Breast epithelium (tissue), 3 donors: ENCODE measurements around the gene VPS41.

ENCODE experiments used
- POLR2A ChIP-seq: fragments of 450-650 bp; IDR thresholded peaks from one replicate; pipeline ENCODE4 v1.6.1; 2016; ENCODE audit warnings: antibody characterized with exemption, mild to moderate bottlenecking, moderate library complexity
- POLR2AphosphoS5 ChIP-seq, 3 donors: sonication (generic); formaldehyde crosslinking; IDR thresholded peaks; one replicate each; pipeline ENCODE4 v1.6.1; 2017; ENCODE audit warnings: antibody characterized with exemption in 3 of 3
- TF ChIP-seq, protein P1 (sequence below), 3 donors: fragments of 450-650 bp; IDR thresholded peaks; one replicate each; pipeline ENCODE4 v1.5.1; 2016 to 2017; ENCODE audit warnings: antibody characterized with exemption in 3 of 3, mild to moderate bottlenecking in 3 of 3, moderate library complexity in 3 of 3

DNA sequence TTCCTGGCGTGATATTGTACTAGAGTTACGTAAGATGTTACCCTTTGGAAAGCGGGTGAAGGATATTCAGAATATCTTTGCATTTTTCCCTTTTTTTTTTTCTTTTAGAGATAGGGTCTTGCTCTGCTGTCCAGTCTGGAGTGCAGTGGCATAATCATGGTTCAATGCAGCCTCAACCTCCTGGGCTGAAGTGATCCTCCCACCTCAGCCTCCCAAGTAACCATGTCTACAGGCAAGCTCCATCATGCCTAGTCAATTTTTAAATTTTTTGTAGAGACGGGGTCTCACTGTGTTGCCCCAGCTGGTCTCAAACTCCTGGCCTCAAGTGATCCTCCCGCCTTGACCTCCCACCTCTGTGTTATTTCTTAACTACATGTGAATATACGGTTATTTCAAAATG, 18.4 kb downstream of the VPS41 start:
- TF ChIP-seq, protein P1, sequence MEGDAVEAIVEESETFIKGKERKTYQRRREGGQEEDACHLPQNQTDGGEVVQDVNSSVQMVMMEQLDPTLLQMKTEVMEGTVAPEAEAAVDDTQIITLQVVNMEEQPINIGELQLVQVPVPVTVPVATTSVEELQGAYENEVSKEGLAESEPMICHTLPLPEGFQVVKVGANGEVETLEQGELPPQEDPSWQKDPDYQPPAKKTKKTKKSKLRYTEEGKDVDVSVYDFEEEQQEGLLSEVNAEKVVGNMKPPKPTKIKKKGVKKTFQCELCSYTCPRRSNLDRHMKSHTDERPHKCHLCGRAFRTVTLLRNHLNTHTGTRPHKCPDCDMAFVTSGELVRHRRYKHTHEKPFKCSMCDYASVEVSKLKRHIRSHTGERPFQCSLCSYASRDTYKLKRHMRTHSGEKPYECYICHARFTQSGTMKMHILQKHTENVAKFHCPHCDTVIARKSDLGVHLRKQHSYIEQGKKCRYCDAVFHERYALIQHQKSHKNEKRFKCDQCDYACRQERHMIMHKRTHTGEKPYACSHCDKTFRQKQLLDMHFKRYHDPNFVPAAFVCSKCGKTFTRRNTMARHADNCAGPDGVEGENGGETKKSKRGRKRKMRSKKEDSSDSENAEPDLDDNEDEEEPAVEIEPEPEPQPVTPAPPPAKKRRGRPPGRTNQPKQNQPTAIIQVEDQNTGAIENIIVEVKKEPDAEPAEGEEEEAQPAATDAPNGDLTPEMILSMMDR (IDR thresholded peaks at IDR 0.05) = no peak
- TF ChIP-seq POLR2A = no peak
- no peak for TF ChIP-seq POLR2AphosphoS5 (IDR thresholded peaks at IDR 0.05)
